Activated naive CD4-positive, alpha-beta T cell treated with anti-CD3 and anti-CD28 coated beads, Interleukin-2, amount 50 U/mL, for 72 hours (primary cell): ENCODE data around the gene BCORL1. TPM values are rescaled to one million over a fixed set of nuclear protein-coding genes. Genes with fewer than 3 reads are reported as not detected.
A peak's percentile ranks its signal among the peaks of the same experiment; 100 is the strongest.

Experiments used
- ATAC-seq, 2 donors: fragments of 150-1000 bp; cut with Tn5 transposase; 2 replicates each; pipeline ENCODE4 v1.10.0; 2021; ENCODE audit warnings: mild to moderate bottlenecking in 2 of 2, moderate library complexity in 2 of 2
- DNase-seq, 2 donors: peaks; one replicate each; pipeline ENCODE4 v3.0.0; 2021 to 2022; ENCODE audit warnings: low spot score in 2 of 2
- H3K27ac Mint-ChIP-seq, 2 donors: one replicate each; pipeline ENCODE4 v1.8.0; 2022; ENCODE audit warnings: mild to moderate bottlenecking in 2 of 2, mixed read lengths in 2 of 2
- H3K36me3 Mint-ChIP-seq, 2 donors: one replicate each; pipeline ENCODE4 v1.8.0; 2022; ENCODE audit warnings: mixed read lengths in 2 of 2
- H3K9me3 Mint-ChIP-seq, 2 donors: one replicate each; pipeline ENCODE4 v1.8.0; 2022; ENCODE audit warnings: mixed read lengths in 2 of 2
- total RNA-seq, 2 donors: library from RNA; stranded (reverse); gene quantifications; one replicate each; pipeline ENCODE4 v1.2.3, GENCODE V29; 2022

BCORL1 gene
- total RNA-seq, 2 donors from 2014 or later, result 5.9 to 10.0 TPM

DNA sequence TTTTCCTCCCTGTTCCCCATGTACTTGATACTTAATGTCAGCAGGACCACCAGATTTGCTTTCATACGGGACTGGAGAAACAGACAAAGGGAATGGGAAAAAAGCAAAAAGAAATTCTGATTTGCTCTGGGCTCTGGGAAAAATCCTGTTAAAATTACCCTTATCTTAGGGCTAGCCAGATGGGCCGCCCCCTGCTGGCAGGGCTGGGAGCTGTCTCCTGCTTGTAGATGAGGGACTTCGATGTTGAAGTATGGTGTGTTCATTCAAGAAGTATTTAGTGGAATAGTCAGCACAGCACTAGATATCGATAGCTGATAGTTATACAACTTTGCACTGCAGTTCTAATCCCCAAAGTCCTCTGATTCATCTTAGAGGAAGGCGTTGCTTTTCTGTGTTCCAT lies 45.8 kb downstream of the BCORL1 start:
- H3K36me3 Mint-ChIP-seq, result no peaks in the 10 kb centered on the region
- no peaks in the 10 kb centered on the region for H3K9me3 Mint-ChIP-seq
- H3K27ac Mint-ChIP-seq, result no peak overlapping the region
- DNase-seq, result peak in 1 of 2 donors; percentile 53
- ATAC-seq, result no peak

DNA sequence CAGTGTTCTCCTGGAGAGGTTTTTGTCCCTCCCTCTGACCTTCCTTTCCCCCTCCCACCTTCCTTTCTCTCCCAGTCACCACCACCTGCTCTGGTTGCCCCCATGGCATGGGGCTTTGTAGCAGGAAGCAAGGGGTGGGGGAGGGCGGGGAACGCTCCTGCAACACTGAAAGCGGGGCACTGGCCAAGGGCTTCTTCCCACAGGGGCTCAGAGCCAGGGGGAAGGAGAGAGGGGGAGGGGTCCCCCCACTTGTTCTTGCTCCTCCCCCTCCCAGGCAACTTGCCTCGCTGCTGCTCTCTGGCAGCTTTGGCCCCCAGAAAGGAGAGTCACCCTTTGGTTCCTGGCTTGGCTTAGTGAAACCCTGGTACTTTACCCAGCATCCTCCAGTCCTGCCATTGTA lies 48.4 kb downstream of the BCORL1 start:
- H3K27ac Mint-ChIP-seq, result no peak overlapping the region
- DNase-seq (no peak), ATAC-seq (no peak)
- no peaks in the 10 kb centered on the region for H3K36me3 Mint-ChIP-seq
- no peaks in the 10 kb centered on the region for H3K9me3 Mint-ChIP-seq

DNA sequence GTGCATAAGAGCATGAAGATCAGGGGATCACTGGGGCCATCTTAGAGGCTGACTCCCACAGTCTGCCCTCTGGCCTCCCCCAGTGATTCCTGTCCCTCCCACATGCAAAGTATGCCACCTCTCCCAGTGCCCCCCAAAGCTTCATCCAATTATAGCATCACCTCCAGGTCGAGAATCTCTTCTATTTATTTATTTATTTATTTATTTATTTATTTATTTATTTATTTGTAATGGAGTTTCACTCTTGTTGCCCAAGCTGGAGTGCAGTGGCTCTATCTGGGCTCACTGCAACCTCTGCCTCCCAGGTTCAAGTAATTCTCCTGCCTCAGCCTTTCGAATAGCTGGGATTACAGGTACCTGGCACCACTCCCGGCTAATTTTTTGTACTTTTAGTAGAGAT lies 50.1 kb downstream of the BCORL1 start:
- DNase-seq, result no peak
- no peak for ATAC-seq
- Mint-ChIP-seq H3K27ac (no peak overlapping the region), H3K36me3 (no peaks in the 10 kb centered on the region), H3K9me3 (no peaks in the 10 kb centered on the region)

DNA sequence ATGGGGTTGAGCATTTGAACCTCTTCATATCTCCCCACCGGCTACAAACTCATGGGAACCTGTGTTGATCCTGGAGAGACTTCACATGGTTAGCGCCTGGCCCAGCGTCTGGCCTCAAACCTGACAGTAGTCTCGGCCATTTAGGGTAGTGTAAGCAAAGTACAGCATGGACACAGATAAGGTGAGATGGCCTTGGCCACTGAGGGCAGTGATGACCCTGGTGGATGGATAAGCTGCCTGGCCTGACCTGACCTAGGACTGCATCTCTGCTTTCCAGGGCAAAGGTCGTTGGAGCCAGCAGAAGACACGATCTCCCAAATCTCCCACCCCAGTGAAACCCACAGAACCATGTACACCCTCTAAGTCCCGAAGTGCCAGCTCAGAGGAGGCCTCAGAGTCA lies 51.7 kb downstream of the BCORL1 start:
- no peak overlapping the region for H3K27ac Mint-ChIP-seq
- DNase-seq (no peak), ATAC-seq (no peak)
- H3K36me3 Mint-ChIP-seq, result no peaks in the 10 kb centered on the region
- H3K9me3 Mint-ChIP-seq, result no peaks in the 10 kb centered on the region

DNA sequence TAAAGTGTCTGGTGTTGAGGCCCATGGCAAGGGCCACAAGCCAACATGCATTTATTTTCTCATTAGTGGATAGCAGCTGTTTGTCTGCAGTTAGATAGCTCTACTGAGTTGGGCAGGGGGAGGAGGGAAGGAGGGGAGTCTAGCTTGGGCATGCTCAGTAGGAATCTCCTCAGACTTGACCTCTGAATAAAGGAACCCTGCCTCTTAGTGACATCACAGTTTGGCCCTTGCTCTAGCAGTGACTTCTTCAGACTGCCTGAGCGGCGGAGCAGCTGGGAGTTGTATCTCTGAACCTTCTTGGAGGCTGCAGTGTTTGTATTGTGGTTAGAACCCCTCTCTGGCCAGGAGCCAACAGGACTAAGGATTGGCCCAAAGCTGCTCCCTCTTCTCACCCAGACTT lies 57.4 kb downstream of the BCORL1 start:
- Mint-ChIP-seq H3K36me3 (no peaks in the 10 kb centered on the region), H3K9me3 (no peaks in the 10 kb centered on the region), H3K27ac (no peak overlapping the region)
- DNase-seq (no peak), ATAC-seq (no peak)

DNA sequence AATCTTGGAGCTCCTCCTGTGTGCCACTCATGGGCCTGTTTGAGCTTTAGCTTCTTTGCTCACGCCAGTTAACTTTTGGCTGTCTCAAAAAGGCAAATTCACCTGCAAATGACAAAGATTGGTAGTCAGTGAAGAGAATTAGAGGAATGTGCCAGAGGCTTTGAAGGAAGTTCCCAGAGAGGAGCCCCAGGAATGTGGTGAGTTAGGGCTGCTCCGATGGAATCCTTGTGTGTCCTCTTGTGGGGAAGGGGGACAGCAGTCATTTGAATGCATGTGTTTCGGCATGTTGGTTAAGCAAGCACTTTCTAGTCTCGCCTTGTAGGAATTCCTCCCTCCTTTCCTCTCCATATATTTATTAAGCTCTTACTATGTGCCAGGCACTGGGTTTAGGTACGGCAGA lies 65.0 kb downstream of the BCORL1 start:
- no peaks in the 10 kb centered on the region for H3K36me3 Mint-ChIP-seq
- no peak overlapping the region for H3K27ac Mint-ChIP-seq
- H3K9me3 Mint-ChIP-seq, result no peaks in the 10 kb centered on the region
- ATAC-seq, result no peak
- no peak for DNase-seq

DNA sequence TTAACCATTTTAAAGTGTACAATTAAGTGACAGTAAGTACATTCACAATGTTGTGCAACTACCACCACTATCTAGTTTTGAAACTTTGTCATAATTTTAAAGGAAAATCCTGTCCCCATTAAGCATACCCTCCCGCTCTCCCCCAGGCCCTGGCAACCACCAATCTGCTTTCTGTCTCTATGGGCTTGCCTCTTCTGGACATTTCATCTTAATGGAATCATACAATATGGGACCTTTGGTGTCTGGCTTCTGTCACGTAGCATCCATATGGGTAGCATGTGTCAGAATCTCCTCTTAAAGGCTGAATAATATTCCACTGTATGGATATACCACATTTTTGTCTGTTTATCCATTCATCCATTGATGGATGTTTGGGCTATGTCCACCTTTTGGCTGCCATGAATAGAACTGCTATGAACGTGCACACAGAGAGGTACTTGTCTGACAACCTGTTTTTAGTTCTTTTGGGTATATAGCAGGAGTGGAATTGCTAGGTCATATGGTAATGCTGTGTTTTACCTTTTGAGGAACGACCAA lies 66.3 kb downstream of the BCORL1 start:
- Mint-ChIP-seq H3K27ac (no peak overlapping the region), H3K9me3 (no peaks in the 10 kb centered on the region), H3K36me3 (no peaks in the 10 kb centered on the region)
- no peak for ATAC-seq
- DNase-seq, result no peak

DNA sequence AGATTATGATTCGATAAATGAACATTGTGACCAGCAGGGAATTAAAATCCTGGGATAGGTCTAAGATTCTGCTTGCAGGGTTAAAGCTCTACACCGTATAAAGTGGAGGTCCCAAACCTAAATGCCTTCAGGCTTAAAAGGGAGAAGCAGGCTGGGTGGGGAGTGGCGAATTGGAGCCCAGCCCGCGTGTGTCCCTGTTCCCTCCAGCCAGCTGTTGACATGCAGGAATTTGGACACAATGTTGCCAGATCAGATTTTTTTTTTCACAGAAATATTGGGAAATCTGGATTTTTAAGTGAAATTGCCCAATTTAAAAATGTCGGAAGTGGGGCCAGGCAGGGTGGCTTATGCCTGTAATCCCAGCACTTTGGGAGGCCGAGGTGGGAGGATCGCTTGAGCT lies 67.4 kb downstream of the BCORL1 start:
- Mint-ChIP-seq H3K27ac (no peak overlapping the region), H3K9me3 (no peaks in the 10 kb centered on the region), H3K36me3 (no peaks in the 10 kb centered on the region)
- DNase-seq, result no peak
- no peak for ATAC-seq

DNA sequence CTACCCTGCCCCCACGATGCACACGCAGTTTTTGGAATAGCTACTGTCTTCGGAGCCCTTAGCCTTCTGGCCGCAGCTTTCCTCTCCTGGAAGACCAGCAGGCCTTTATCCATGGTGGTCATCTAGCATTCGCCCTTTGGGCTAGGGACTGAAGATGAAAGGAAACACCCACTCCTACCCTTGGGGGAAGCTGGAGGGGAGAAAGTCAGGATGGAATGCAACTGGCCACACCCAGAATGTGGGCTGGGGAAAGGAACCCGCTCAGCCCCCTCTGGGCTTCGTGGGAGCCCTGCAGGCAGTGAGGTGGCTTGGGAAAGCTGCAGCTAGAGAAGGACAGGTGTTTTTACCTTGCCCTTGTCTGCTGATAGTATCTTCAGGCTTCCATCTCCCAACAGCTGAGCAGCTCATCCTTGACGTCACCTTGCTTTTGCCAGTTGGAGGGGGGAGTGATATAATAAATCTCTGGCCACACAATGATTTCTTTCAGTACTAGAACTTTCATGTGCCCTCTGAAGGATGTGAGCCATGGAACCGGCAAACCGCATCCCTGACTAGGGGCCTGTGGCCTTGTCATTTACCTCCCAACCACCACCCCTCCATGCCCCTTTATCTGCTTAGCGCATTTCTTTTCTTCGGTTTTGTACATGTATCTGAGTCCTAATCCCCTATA lies 68.9 kb downstream of the BCORL1 start:
- DNase-seq (no peak), ATAC-seq (no peak)
- Mint-ChIP-seq H3K9me3 (no peaks in the 10 kb centered on the region), H3K27ac (no peak overlapping the region), H3K36me3 (no peaks in the 10 kb centered on the region)

DNA sequence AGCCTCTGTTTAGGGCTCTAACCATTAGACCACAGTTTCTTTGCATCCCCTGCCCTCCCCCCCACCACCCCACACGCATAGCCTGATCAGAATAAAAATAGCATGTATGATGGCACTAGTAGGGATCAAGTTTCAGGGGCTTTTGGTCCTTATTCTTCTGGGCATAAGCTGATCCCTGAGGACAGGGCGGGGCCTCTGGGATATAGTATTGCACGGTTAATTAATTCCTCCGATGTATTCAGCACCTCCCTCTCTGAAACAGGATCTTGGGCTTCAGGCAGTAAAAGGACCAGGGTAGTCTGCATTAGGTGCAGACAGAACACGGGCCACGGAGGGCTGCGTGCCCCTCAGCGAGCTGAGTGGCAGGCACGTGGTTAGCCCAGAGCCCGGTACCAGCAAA lies 70.8 kb downstream of the BCORL1 start:
- ATAC-seq (no peak), DNase-seq (no peak)

DNA sequence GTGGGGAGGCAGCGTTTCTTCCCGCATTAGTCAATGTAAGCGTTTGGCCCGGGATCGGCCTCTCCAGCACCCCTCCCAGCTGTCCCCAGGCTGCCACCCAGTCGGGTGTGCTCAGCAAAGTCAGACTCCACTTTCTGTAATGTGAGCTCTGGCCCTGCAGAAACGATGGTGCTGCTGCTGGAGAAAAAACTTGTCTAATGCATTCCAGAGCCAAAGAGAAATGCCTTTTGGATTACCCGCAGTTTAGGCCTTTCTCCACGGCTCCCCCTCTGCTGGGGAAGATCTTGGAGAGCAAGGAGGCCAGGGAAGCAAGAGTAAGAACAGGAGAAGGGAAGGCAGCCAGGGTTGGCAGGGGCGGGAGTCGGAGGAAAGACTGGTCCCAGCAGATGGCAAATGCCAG lies 72.7 kb downstream of the BCORL1 start:
- no peak for ATAC-seq
- Mint-ChIP-seq H3K9me3 (no peaks in the 10 kb centered on the region), H3K27ac (peak overlapping the region in 1 of 2 donors; percentile 60), H3K36me3 (no peaks in the 10 kb centered on the region)
- DNase-seq, result no peak

More for the DNA sequence above, 70.8 kb downstream of the BCORL1 start:
- Mint-ChIP-seq H3K36me3 (no peaks in the 10 kb centered on the region), H3K27ac (no peak overlapping the region), H3K9me3 (no peaks in the 10 kb centered on the region)

DNA sequence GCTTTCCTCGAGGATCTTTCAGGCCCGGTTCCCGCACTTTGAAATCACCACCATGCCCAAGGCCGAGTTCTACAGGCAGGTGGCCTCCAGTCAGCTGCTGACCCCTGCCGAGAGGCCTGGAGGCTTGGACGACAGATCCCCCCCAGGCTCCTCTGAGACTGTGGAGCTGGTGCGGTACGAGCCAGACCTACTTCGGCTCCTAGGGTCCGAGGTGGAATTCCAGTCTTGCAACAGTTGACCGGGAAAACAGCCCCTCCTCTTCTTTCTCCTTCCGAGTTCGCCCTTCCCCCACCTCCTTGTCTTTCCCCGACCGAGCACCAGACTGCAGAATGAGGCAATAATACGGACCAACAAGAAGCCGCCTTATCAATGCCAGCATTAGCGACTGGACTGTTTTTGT lies 73.5 kb downstream of the BCORL1 start:
- DNase-seq (no peak), ATAC-seq (no peak)
- Mint-ChIP-seq H3K36me3 (no peaks in the 10 kb centered on the region), H3K9me3 (no peaks in the 10 kb centered on the region), H3K27ac (no peak overlapping the region)

DNA sequence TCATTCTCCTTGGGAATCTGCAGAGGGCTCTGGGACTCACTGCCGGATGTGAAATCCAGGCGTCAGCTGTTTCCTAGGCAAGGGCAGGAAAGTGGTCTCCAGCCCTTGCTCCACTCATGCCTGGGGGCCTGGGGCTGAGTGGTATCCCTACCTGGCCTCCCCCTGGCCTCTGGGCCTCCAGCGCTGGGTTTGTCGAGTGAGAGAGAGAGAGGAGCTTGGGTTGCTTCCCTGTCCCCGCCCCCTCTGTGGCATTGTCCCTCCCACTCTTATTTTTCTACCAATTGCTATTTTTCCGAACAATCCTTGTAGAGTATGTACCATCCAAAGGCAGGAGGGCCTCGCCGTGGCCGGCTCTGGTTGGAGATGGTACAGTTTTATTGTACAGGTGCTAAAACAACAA lies 74.8 kb downstream of the BCORL1 start:
- no peak overlapping the region for H3K27ac Mint-ChIP-seq
- ATAC-seq (no peak), DNase-seq (no peak)
- H3K36me3 Mint-ChIP-seq, result no peaks in the 10 kb centered on the region
- H3K9me3 Mint-ChIP-seq, result no peaks in the 10 kb centered on the region

DNA sequence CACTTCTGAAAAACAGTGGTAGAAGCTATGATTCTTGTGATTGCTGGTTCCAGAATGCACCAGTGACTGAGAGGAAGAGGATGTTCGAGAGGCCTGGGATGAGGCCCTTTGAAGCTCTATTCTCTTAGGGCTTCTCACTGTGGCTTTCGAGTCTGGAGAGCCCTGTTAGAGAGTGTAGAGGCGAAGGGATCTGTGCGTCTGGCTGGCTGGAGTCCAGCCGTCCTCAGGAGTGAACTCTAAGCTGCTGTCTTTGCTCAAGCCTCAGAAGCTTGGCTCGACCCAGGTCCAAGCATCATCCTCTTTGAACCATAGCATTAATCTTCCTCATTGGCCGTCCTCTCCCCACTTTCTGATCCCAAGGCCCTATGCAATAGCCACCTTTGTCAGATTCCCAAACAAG lies 76.2 kb downstream of the BCORL1 start:
- no peaks in the 10 kb centered on the region for H3K36me3 Mint-ChIP-seq
- no peak for DNase-seq
- no peak for ATAC-seq
- peak overlapping the region in 1 of 2 donors; percentile 90 for H3K27ac Mint-ChIP-seq
- no peaks in the 10 kb centered on the region for H3K9me3 Mint-ChIP-seq

DNA sequence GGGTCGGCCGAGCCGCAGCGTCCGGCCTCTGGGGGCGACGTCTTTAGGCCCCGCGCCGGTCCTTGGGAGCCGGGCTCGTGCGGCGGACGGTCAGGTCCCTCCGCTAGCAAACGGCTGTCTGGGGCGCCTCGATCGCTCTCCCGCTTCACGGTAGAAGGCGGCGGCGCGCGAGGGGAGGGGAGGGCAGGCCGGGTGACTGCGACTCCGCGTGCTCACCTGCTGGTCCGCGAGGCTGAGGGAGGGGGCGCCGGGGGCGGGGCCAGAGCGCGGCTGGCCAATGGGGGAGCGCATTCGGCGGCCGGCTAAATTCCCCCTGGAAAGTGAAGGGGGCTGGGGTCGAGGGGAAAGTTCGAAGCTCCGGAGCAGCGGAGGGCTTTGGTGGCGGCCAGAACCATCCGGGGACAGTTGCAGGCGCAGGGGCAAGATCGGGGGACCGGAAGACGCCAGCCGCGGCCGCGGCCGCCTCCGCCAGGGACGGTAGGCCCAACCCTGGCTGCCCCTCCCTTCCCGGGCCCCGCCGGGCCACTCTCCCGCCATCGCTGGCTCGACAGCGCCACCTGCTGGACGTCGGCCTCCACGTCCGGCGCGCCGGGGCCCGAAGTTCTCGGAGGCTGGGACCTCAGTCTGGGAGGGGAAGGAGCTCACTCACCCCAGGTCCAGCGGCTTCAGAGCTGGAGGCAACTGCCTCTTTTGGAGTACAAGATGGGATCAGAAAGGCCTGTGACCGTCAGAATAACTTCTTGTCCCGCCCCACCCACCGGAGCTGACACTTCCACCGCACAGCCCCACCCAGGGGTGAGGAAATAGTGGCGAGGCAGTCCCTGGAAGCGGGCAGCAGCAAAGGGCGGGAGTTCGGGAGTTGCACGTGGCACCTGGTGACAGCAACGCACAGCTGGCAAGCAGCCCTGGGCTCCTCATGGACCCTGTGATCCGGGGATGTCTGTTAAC lies 78.0 kb downstream of the BCORL1 start:
- H3K9me3 Mint-ChIP-seq, result no peaks in the 10 kb centered on the region
- ATAC-seq, result peak; percentile 88 to 92
- DNase-seq, result peak; percentile 82 to 93
- H3K27ac Mint-ChIP-seq, result peak overlapping the region; percentile 30 to 79
- no peaks in the 10 kb centered on the region for H3K36me3 Mint-ChIP-seq

DNA sequence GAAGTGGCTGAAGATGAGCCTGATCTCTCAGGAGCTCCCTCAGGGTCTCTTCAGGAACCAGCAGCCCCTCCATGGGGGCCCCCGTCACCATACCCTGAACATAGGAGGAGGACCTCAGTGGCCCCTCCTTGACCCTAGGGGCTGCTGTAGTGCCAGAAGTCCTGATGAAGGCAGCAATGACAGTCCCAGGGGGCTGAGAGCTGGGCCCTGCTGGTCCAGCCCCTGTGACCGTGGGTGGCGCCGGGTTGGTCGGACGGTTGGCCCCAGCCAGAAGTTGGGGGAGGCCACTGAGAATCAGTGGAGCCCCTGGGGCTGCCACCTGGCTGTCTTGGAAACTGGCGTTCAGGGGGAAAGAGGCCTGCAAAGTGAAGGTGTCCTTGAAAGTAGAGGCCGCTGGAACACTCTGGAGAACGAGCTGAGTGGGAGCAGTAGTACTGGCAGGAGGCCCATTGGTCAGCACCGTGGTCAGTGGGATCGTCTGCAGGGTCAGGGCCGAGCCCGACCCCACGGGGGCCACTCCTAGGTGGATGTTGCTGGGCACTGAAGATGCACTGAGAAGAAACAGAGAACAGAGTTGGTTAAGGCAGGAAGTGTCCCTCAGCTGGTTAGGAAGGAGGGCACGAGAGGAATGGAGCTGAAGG lies 84.7 kb downstream of the BCORL1 start:
- Mint-ChIP-seq H3K27ac (no peak overlapping the region), H3K9me3 (no peaks in the 10 kb centered on the region), H3K36me3 (peaks cover 4 to 6% of the 10 kb centered on the region in 2 donors)
- no peak for DNase-seq
- ATAC-seq, result no peak
